ENCODE results near the gene SGSM2.

SGSM2 gene

GRCh38 chr17:2299136-2299535 is 38.2 kb upstream of the SGSM2 start:
- Histone ChIP-seq H3K27me3 (no peaks in the 10 kb centered on the region), H3K4me1 (no peaks in the 10 kb centered on the region), H3K36me3 (peaks cover 3% of the 10 kb centered on the region; the same call in 1 of the 2 replicates), H3K9me3 (no peaks in the 10 kb centered on the region), H3K4me3 (ENCODE audit: low read depth, low read length) (no peak overlapping the region)
- no peak for TF ChIP-seq CTCF (IDR thresholded peaks at IDR 0.05; ENCODE audit: low read depth, low read length)
- no peak for DNase-seq

DNA sequence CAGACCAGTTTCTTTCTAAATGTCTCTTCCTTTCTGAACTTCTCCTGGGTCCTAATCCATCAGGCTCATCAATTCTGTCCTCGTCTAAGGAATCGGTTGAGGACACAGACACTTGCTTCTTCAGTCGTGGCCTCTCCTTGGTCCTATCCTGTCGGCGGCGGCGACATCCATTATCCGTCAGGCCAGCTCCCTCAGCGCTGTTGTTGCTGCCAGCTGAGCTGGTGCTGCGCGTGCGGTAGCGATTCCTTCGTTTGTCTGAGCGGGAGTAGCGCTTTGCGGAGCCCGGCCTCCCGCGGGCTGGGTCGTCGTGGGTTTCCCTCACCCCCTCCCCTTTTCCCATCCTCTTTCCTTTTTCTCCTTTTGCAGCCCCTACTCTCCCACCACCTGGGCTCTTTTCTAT is 37.5 kb upstream of the SGSM2 start:
- Histone ChIP-seq H3K36me3 (peaks cover 3% of the 10 kb centered on the region; the same call in 1 of the 2 replicates), H3K4me1 (no peaks in the 10 kb centered on the region), H3K27me3 (no peaks in the 10 kb centered on the region), H3K9me3 (no peaks in the 10 kb centered on the region), H3K4me3 (ENCODE audit: low read depth, low read length) (no peak overlapping the region)
- no peak for DNase-seq
- TF ChIP-seq CTCF (IDR thresholded peaks at IDR 0.05; ENCODE audit: low read depth, low read length) = no peak

- Histone ChIP-seq H3K4me1 (no peaks in the 10 kb centered on the region), H3K36me3 (no peaks in the 10 kb centered on the region), H3K9me3 (no peaks in the 10 kb centered on the region), H3K27me3 (no peaks in the 10 kb centered on the region), H3K4me3 (ENCODE audit: low read depth, low read length) (peak overlapping the region; percentile 82)
- TF ChIP-seq CTCF (IDR thresholded peaks at IDR 0.05; ENCODE audit: low read depth, low read length) = no peak
- no peak for DNase-seq
Observed at GRCh38 chr17:2302778-2303203, 34.5 kb upstream of the SGSM2 start.

- peak; percentile 88 for DNase-seq
- Histone ChIP-seq H3K9me3 (no peaks in the 10 kb centered on the region), H3K27me3 (no peaks in the 10 kb centered on the region), H3K4me3 (ENCODE audit: low read depth, low read length) (peak within 1 kb of the TSS; percentile 82), H3K36me3 (no peaks in the 10 kb centered on the region), H3K4me1 (no peaks in the 10 kb centered on the region)
- no peak for TF ChIP-seq CTCF (IDR thresholded peaks at IDR 0.05; ENCODE audit: low read depth, low read length)
Observed at GRCh38 chr17:2303204-2304188, 33.8 kb upstream of the SGSM2 start, which contains the start of the genes SMG6 and SRR. TSS of gene SMG6 (minus strand) at chr17:2303785. CDS start at chr17:2303720, 65 bp downstream. TSS of gene SRR (plus strand) at chr17:2303950. CDS start at chr17:2315561, 11,611 bp downstream.

DNA sequence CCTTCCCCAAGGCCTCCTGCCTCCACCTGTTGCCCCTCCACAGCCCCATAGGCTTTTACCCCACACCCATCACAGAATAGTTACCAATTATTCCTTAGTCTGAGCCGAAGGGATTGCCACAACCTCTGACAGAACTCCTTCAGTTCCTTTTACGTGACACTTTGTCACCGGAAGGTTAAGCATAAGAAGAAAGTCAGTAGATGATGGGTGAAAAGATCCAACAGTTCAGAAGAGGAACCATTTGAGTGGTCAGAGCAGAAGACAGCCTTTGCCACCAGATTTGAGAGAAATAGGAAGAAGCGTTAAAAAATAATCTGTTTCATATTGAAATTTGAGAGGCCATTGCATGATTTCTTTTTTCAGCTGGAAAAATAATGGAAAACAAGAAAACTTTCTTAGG is 32.4 kb upstream of the SGSM2 start:
- Histone ChIP-seq H3K9me3 (no peaks in the 10 kb centered on the region), H3K27me3 (no peaks in the 10 kb centered on the region), H3K4me1 (no peaks in the 10 kb centered on the region), H3K36me3 (no peaks in the 10 kb centered on the region), H3K4me3 (ENCODE audit: low read depth, low read length) (no peak overlapping the region)
- TF ChIP-seq CTCF (IDR thresholded peaks at IDR 0.05; ENCODE audit: low read depth, low read length) = no peak
- DNase-seq = no peak

All from BE2C (cell line).